Vagina (tissue), 2 donors: ENCODE data around the gene RAB29.

Source experiments
- POLR2A ChIP-seq, 2 donors: fragments of 450-650 bp; IDR thresholded peaks; one replicate each; pipeline ENCODE4 v1.6.1; 2017; ENCODE audit warnings: antibody characterized with exemption in 2 of 2, mild to moderate bottlenecking in 2 of 2, moderate library complexity in 2 of 2
- POLR2AphosphoS5 ChIP-seq, 2 donors: sonication (generic); formaldehyde crosslinking; IDR thresholded peaks; one replicate each; pipeline ENCODE4 v1.9.0; 2017; ENCODE audit warnings: antibody characterized with exemption in 2 of 2, mild to moderate bottlenecking in 2 of 2, low read depth in 1 of 2; ENCODE audit not compliant: insufficient read depth in 1 of 2

GRCh38 chr1:205743977-205744376, 31.3 kb downstream of the RAB29 start:
- no peak for TF ChIP-seq POLR2A (IDR thresholded peaks at IDR 0.05)
- TF ChIP-seq POLR2AphosphoS5 (IDR thresholded peaks at IDR 0.05; ENCODE audit: insufficient read depth in 1 of 2, low read depth in 1 of 2), result no peak
